Measurements from ENCODE around the gene FGF23. TPM values are rescaled to one million over a fixed set of nuclear protein-coding genes. Genes with fewer than 3 reads are reported as not detected.

Gene FGF23
- not detected for total RNA-seq
- total RNA-seq (2013): not detected

DNA sequence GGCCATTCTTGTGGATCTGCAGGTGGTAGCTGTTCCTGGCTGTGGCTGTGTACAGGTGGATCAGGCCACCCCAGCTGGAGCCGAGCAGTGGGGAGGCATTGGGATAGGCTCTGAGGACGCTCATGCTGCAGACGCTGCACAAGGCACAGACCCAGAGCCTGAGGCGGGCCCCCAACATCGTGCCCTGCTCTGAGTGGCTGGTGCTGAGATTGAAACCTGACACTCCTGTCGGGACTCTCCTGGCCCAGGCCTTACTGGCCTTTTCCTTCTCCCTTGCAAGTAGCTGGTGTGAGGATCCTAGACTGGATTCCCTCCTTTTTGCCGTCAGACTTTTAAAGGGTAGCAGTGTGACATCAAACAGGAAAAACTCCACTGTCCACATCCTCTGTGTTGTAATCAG lies at the start of gene FGF23:
Gene FGF23 (minus strand): TSS at position 308 of the 400 bp plus-strand sequence. CDS start 130 bp downstream, at position 178.
- H3K9me3 ChIP-seq (ENCODE audit: control insufficient read depth, insufficient read depth, low read length): no peaks in the 10 kb centered on the region
- DNase-seq: no peak
- no peaks in the 10 kb centered on the region for H3K36me3 ChIP-seq (ENCODE audit: control insufficient read depth, insufficient read depth, low read length)
- no peak within 1 kb of the TSS for H3K4me3 Mint-ChIP-seq
- H3K4me3 ChIP-seq (ENCODE audit: low read length): no peak within 1 kb of the TSS
- no peak for ATAC-seq
- H3K4me1 Mint-ChIP-seq: no peaks in the 10 kb centered on the region
- H3K27me3 Mint-ChIP-seq (ENCODE audit: low read depth in 2 of 2): peaks cover 16 to 33% of the 10 kb centered on the region in 2 donors
- H3K36me3 Mint-ChIP-seq: no peaks in the 10 kb centered on the region
- WGBS (ENCODE audit: insufficient coverage): 45% methylated on average over 7 of the region's 7 CpGs
- no peaks in the 10 kb centered on the region for H3K27me3 ChIP-seq (ENCODE audit: control insufficient read depth, insufficient read depth, low read length)
- H3K27ac Mint-ChIP-seq: no peak within 1 kb of the TSS
- no peaks in the 10 kb centered on the region for H3K4me1 ChIP-seq (ENCODE audit: control insufficient read depth, insufficient read depth, low read length)
- H3K9me3 Mint-ChIP-seq: no peaks in the 10 kb centered on the region
- intact Hi-C loops (cut with micrococcal nuclease): no loop called here
- H3K27ac ChIP-seq (ENCODE audit: low read length): no peak within 1 kb of the TSS
- TF ChIP-seq, protein P1, sequence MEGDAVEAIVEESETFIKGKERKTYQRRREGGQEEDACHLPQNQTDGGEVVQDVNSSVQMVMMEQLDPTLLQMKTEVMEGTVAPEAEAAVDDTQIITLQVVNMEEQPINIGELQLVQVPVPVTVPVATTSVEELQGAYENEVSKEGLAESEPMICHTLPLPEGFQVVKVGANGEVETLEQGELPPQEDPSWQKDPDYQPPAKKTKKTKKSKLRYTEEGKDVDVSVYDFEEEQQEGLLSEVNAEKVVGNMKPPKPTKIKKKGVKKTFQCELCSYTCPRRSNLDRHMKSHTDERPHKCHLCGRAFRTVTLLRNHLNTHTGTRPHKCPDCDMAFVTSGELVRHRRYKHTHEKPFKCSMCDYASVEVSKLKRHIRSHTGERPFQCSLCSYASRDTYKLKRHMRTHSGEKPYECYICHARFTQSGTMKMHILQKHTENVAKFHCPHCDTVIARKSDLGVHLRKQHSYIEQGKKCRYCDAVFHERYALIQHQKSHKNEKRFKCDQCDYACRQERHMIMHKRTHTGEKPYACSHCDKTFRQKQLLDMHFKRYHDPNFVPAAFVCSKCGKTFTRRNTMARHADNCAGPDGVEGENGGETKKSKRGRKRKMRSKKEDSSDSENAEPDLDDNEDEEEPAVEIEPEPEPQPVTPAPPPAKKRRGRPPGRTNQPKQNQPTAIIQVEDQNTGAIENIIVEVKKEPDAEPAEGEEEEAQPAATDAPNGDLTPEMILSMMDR (IDR thresholded peaks at IDR 0.05): no peak

DNA sequence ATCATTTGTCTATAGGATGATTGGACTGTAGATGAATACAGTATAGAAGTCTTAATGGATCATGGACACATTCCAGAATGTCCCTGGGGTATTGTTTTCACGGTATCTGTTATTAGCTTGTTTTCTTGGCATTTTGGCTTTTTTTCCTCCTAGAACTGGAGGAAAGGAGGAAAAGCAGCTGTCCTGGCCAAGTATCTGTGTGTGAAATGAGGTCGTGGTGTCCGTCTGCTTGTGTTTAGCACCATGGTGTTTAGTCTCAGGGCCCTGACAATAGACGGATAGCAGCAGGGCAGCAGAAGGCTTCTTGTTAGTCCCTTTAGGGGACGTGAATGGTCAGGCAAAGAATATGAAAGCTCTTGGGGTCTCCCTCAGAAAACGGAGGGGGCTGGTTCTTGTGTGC lies 44.9 kb upstream of the FGF23 start:
- DNase-seq: no peak
- Histone ChIP-seq H3K36me3 (ENCODE audit: control insufficient read depth, insufficient read depth, low read length) (no peaks in the 10 kb centered on the region), H3K9me3 (ENCODE audit: control insufficient read depth, insufficient read depth, low read length) (no peaks in the 10 kb centered on the region), H3K4me3 (ENCODE audit: low read length) (no peak overlapping the region), H3K27ac (ENCODE audit: low read length) (no peak overlapping the region), H3K4me1 (ENCODE audit: control insufficient read depth, insufficient read depth, low read length) (no peaks in the 10 kb centered on the region), H3K27me3 (ENCODE audit: control insufficient read depth, insufficient read depth, low read length) (no peaks in the 10 kb centered on the region)
- H3K4me3 Mint-ChIP-seq: no peak overlapping the region
- TF ChIP-seq, protein P1 (IDR thresholded peaks at IDR 0.05): no peak
- intact Hi-C loops (cut with micrococcal nuclease): loop anchor here (5.0 kb wide), 2 partner anchors 103 to 537 kb away; no protein-coding TSS in a partner anchor
- H3K27ac Mint-ChIP-seq: no peak overlapping the region
- H3K4me1 Mint-ChIP-seq: no peaks in the 10 kb centered on the region
- no peaks in the 10 kb centered on the region for H3K9me3 Mint-ChIP-seq
- H3K27me3 Mint-ChIP-seq (ENCODE audit: low read depth in 2 of 2): peaks cover 3 to 6% of the 10 kb centered on the region in 2 donors
- no peaks in the 10 kb centered on the region for H3K36me3 Mint-ChIP-seq
- 79% methylated on average over 6 of the region's 6 CpGs for WGBS (ENCODE audit: insufficient coverage)
- ATAC-seq: no peak

DNA sequence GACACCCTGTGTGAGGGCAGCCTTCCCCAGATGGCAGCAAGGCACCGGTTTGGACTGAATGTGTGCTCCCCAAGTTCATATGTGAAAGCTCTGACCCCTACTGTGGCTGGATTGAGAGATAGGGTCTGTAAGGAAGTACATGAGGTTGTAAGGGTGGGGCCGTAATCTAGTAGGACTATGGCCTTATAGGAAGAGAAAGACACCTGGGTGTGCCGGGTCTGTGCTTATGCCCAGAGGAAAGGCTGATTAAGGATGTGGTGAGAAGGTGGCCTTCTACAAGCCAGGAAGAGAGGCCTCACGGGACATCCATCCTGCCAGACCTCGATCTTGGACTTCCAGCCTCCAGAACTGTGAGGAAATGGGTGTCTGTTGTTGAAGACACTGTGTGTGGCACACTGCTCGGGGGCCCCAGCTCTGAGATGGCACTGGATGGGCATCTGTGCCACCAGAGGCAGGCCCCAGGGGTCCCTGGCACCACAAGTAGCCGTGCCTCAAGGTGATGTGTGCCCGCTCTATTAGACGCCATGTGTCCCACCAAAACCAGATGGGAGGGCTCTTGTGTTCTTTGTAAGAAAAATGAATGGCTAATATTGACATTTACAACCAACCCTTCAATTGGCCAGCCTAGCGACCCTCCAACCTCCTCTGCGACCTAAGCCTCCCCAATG lies 44.1 kb upstream of the FGF23 start:
- peaks cover 7 to 11% of the 10 kb centered on the region in 2 donors for H3K27me3 Mint-ChIP-seq (ENCODE audit: low read depth in 2 of 2)
- Histone ChIP-seq H3K27me3 (ENCODE audit: control insufficient read depth, insufficient read depth, low read length) (no peaks in the 10 kb centered on the region), H3K9me3 (ENCODE audit: control insufficient read depth, insufficient read depth, low read length) (no peaks in the 10 kb centered on the region), H3K4me1 (ENCODE audit: control insufficient read depth, insufficient read depth, low read length) (no peaks in the 10 kb centered on the region), H3K27ac (ENCODE audit: low read length) (no peak overlapping the region), H3K4me3 (ENCODE audit: low read length) (no peak overlapping the region), H3K36me3 (ENCODE audit: control insufficient read depth, insufficient read depth, low read length) (no peaks in the 10 kb centered on the region)
- H3K4me1 Mint-ChIP-seq: no peaks in the 10 kb centered on the region
- WGBS (ENCODE audit: insufficient coverage): 74% methylated on average over 9 of the region's 11 CpGs
- no peaks in the 10 kb centered on the region for H3K36me3 Mint-ChIP-seq
- TF ChIP-seq, protein P1 (IDR thresholded peaks at IDR 0.05): no peak
- H3K4me3 Mint-ChIP-seq: no peak overlapping the region
- no peaks in the 10 kb centered on the region for H3K9me3 Mint-ChIP-seq
- H3K27ac Mint-ChIP-seq: no peak overlapping the region
- intact Hi-C loops (cut with micrococcal nuclease): loop anchor here (5.0 kb wide), 2 partner anchors 104 to 536 kb away; no protein-coding TSS in a partner anchor
- DNase-seq (no peak), ATAC-seq (no peak)

DNA sequence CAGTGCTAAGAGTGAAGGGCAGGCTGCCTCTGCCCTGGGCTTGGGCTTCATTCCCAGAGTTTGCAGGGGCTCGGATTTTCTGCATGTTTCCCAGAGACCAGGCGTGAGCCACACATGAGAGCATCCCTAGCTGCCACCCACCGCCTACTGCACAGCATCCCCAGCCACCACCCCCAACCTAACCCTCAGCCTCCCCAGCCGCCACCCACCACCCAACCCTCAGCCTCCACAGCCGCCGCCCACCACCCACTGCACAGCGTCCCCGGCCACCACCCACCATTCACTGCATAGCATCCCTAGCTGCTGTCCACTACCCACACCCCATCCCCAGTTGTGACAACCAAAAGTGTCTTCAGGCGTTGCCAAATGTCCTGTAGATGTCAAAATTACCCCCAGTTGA lies 43.5 kb upstream of the FGF23 start:
- H3K4me3 ChIP-seq (ENCODE audit: low read length): no peak overlapping the region
- ATAC-seq: no peak
- H3K27me3 Mint-ChIP-seq (ENCODE audit: low read depth in 2 of 2): peaks cover 5 to 11% of the 10 kb centered on the region in 2 donors
- H3K9me3 ChIP-seq (ENCODE audit: control insufficient read depth, insufficient read depth, low read length): no peaks in the 10 kb centered on the region
- TF ChIP-seq, protein P1 (IDR thresholded peaks at IDR 0.05): no peak
- no peak for DNase-seq
- intact Hi-C loops (cut with micrococcal nuclease): loop anchor here (5.0 kb wide), 2 partner anchors 104 to 536 kb away; no protein-coding TSS in a partner anchor
- H3K36me3 Mint-ChIP-seq: no peaks in the 10 kb centered on the region
- no peak overlapping the region for H3K4me3 Mint-ChIP-seq
- H3K27ac ChIP-seq (ENCODE audit: low read length): no peak overlapping the region
- H3K9me3 Mint-ChIP-seq: no peaks in the 10 kb centered on the region
- H3K4me1 ChIP-seq (ENCODE audit: control insufficient read depth, insufficient read depth, low read length): no peaks in the 10 kb centered on the region
- WGBS (ENCODE audit: insufficient coverage): 91% methylated on average over 9 of the region's 9 CpGs
- H3K27ac Mint-ChIP-seq: no peak overlapping the region
- H3K36me3 ChIP-seq (ENCODE audit: control insufficient read depth, insufficient read depth, low read length): no peaks in the 10 kb centered on the region
- no peaks in the 10 kb centered on the region for H3K27me3 ChIP-seq (ENCODE audit: control insufficient read depth, insufficient read depth, low read length)
- no peaks in the 10 kb centered on the region for H3K4me1 Mint-ChIP-seq
